Glutamatergic neuron (in vitro differentiated cells): ENCODE results near the gene AFAP1L2. TPM values are rescaled to one million over a fixed set of nuclear protein-coding genes. Genes with fewer than 3 reads are reported as not detected.

ENCODE experiments used
- DNase-seq: peaks from one replicate; pipeline ENCODE4 v3.0.0; 2022
- H3K27ac Mint-ChIP-seq: one replicate; pipeline ENCODE4 v1.8.0; 2020; ENCODE audit warnings: mild to moderate bottlenecking, mixed read lengths, inconsistent platforms; ENCODE audit not compliant: unreplicated experiment
- H3K27me3 Mint-ChIP-seq: one replicate; pipeline ENCODE4 v1.8.0; 2020; ENCODE audit warnings: mild to moderate bottlenecking, moderate library complexity, mixed read lengths, inconsistent platforms; ENCODE audit not compliant: unreplicated experiment
- H3K36me3 Mint-ChIP-seq: one replicate; pipeline ENCODE4 v1.8.0; 2020; ENCODE audit warnings: mild to moderate bottlenecking, mixed read lengths, inconsistent platforms; ENCODE audit not compliant: unreplicated experiment
- H3K4me1 Mint-ChIP-seq: one replicate; pipeline ENCODE4 v1.8.0; 2020; ENCODE audit warnings: mild to moderate bottlenecking, low read depth, mixed read lengths, inconsistent platforms; ENCODE audit not compliant: unreplicated experiment
- H3K4me3 Mint-ChIP-seq: one replicate; pipeline ENCODE4 v1.8.0; 2020; ENCODE audit warnings: mild to moderate bottlenecking, mixed read lengths, inconsistent platforms; ENCODE audit not compliant: unreplicated experiment
- H3K9me3 Mint-ChIP-seq: one replicate; pipeline ENCODE4 v1.8.0; 2020; ENCODE audit warnings: mild to moderate bottlenecking, moderate library complexity, mixed read lengths, inconsistent platforms; ENCODE audit not compliant: unreplicated experiment
- total RNA-seq: library from RNA; stranded (reverse); fragmentation: NEBNext Ultra II Directional; extraction: Animal tissue kit (Norgen Biotek cat#: 25700); gene quantifications from one replicate; pipeline ENCODE4 v1.2.1, GENCODE V29; 2021; ENCODE audit not compliant: unreplicated experiment
- TF ChIP-seq, protein P1 (sequence below): fragments of 200-600 bp; sonication (generic); IDR thresholded peaks from one replicate; pipeline ENCODE4 v1.5.0; 2021; ENCODE audit not compliant: partially characterized antibody, unreplicated experiment

AFAP1L2 gene
- total RNA-seq, 1 donor from 2014 or later: 1.9 TPM

DNA sequence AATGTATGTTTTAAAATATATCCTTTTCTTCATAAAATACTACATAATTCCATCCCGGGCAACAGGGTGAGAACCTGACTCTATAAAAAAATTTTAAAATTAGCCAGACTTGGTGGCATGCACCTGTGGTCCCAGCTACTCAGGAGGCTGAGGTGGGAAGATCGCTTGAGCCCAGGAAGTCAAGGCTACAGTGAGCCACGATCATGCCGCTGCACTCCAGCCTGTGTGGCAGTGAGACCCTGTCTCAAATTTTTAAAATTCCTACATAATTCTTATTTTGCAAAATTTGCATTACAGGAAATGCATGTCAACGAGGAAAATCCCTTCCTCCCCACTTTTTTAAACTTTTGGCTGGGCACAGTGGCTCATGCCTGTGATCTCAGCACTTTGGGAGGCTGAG lies 31.3 kb downstream of the AFAP1L2 start:
- no peaks in the 10 kb centered on the region for H3K4me1 Mint-ChIP-seq
- H3K36me3 Mint-ChIP-seq: no peaks in the 10 kb centered on the region
- H3K27me3 Mint-ChIP-seq: no peaks in the 10 kb centered on the region
- no peak overlapping the region for H3K27ac Mint-ChIP-seq
- DNase-seq: no peak
- H3K4me3 Mint-ChIP-seq: no peak overlapping the region
- TF ChIP-seq, protein P1, sequence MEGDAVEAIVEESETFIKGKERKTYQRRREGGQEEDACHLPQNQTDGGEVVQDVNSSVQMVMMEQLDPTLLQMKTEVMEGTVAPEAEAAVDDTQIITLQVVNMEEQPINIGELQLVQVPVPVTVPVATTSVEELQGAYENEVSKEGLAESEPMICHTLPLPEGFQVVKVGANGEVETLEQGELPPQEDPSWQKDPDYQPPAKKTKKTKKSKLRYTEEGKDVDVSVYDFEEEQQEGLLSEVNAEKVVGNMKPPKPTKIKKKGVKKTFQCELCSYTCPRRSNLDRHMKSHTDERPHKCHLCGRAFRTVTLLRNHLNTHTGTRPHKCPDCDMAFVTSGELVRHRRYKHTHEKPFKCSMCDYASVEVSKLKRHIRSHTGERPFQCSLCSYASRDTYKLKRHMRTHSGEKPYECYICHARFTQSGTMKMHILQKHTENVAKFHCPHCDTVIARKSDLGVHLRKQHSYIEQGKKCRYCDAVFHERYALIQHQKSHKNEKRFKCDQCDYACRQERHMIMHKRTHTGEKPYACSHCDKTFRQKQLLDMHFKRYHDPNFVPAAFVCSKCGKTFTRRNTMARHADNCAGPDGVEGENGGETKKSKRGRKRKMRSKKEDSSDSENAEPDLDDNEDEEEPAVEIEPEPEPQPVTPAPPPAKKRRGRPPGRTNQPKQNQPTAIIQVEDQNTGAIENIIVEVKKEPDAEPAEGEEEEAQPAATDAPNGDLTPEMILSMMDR: no peak
- H3K9me3 Mint-ChIP-seq: no peaks in the 10 kb centered on the region

DNA sequence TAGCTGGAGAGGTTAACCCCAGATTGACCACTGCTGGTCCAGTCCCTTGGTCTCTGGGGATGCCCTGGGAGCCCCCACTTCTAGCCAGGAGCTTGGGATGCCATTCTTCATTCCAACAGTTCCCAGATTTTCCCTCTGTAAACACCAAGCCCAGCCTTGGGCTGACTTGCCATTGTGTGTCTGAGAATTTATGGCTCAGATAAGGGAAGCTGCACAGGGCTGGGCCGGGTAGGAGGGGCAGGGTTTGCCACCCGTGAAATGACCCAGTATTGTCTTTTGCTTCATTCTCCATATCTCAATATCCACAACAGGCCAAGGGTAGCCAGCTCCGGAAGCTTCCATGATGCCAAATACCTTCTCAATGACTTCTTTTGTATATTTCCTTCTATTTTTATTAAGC lies 32.1 kb downstream of the AFAP1L2 start:
- Mint-ChIP-seq H3K4me1 (no peaks in the 10 kb centered on the region), H3K9me3 (no peaks in the 10 kb centered on the region), H3K27ac (no peak overlapping the region), H3K27me3 (no peaks in the 10 kb centered on the region), H3K4me3 (no peak overlapping the region), H3K36me3 (no peaks in the 10 kb centered on the region)
- DNase-seq: no peak
- TF ChIP-seq, protein P1: no peak

DNA sequence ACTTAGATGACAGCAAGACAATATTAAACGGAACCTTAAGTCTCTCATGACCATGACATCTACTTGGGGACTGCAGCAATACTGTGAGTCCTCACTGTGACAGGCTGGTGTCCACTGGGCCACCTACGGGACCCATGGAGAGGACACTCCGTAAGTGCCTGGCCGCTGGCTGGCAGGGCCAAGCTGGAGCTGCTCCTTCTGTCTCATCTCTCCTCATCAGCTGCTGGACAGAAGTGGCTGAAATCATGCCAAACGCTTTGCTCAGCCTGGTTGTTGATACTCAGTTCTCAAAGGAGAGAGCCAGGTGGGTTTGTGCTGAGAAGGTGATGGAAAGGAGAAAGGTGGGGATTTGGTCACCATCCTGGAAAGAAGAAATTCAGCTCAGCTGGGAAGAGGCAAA lies 33.3 kb downstream of the AFAP1L2 start:
- Mint-ChIP-seq H3K27ac (no peak overlapping the region), H3K4me3 (no peak overlapping the region), H3K4me1 (peaks cover 4% of the 10 kb centered on the region), H3K27me3 (no peaks in the 10 kb centered on the region), H3K36me3 (no peaks in the 10 kb centered on the region), H3K9me3 (peaks cover 1% of the 10 kb centered on the region)
- TF ChIP-seq, protein P1: no peak
- no peak for DNase-seq

DNA sequence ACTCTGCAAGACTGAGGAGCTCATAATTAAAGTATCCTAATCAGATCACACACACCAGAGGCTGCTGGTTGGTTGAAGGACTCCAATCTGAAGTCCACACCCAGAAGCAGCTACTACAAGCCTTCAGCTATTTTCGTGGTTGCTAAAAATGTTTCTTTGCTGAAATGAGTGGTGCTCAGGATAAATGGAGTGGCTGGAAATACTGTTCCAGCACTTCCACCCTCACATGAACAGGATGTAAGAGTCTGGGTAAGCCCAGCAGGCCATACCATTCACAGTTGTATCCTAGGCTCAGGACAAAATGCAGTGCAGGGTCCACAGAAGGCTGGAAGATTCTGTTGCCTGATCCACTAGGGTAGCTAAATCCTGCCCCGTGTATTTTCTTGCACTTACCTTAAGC lies 34.1 kb downstream of the AFAP1L2 start:
- no peaks in the 10 kb centered on the region for H3K36me3 Mint-ChIP-seq
- H3K4me1 Mint-ChIP-seq: peaks cover 4% of the 10 kb centered on the region
- H3K27ac Mint-ChIP-seq: no peak overlapping the region
- H3K4me3 Mint-ChIP-seq: no peak overlapping the region
- DNase-seq: no peak
- no peaks in the 10 kb centered on the region for H3K27me3 Mint-ChIP-seq
- peaks cover 1% of the 10 kb centered on the region for H3K9me3 Mint-ChIP-seq
- TF ChIP-seq, protein P1: no peak

DNA sequence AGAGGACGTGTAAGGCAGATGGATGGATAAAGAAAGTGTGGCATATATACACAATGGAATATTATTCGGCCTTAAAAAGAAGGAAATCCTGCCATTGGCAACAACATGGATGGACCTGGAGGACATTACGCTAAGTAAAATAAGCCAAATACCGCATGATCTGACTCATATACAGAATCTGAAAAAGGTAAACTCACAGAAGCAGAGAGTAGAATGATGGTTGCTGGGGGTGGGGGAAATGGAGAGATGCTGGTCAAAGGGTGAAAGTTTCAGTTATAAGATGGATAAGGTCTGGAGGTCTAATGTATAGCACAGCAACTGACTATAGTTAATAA lies 36.3 kb downstream of the AFAP1L2 start:
- no peak overlapping the region for H3K4me3 Mint-ChIP-seq
- H3K27ac Mint-ChIP-seq: no peak overlapping the region
- TF ChIP-seq, protein P1: no peak
- peaks cover 5% of the 10 kb centered on the region for H3K4me1 Mint-ChIP-seq
- H3K27me3 Mint-ChIP-seq: peaks cover 3% of the 10 kb centered on the region
- H3K9me3 Mint-ChIP-seq: peaks cover 1% of the 10 kb centered on the region
- peaks cover 5% of the 10 kb centered on the region for H3K36me3 Mint-ChIP-seq
- DNase-seq: no peak
